PFSK-1 (cell line): ENCODE measurements around the gene FERD3L.

ENCODE experiments used
- POLR2AphosphoS5 ChIP-seq: IDR thresholded peaks from 2 replicates; pipeline ENCODE4 v1.6.1; 2012; ENCODE audit warnings: low read depth, mild to moderate bottlenecking, control low read depth, low read length, moderate library complexity
- SIN3A ChIP-seq: IDR thresholded peaks from 2 replicates; pipeline ENCODE4 v1.6.1; 2012; ENCODE audit warnings: mild to moderate bottlenecking, low read length, moderate library complexity, borderline replicate concordance; ENCODE audit not compliant: insufficient read depth
- TAF1 ChIP-seq: IDR thresholded peaks from 2 replicates; pipeline ENCODE4 v1.6.1; 2012; ENCODE audit warnings: low read length, control low read depth, borderline replicate concordance; ENCODE audit not compliant: insufficient read depth

DNA sequence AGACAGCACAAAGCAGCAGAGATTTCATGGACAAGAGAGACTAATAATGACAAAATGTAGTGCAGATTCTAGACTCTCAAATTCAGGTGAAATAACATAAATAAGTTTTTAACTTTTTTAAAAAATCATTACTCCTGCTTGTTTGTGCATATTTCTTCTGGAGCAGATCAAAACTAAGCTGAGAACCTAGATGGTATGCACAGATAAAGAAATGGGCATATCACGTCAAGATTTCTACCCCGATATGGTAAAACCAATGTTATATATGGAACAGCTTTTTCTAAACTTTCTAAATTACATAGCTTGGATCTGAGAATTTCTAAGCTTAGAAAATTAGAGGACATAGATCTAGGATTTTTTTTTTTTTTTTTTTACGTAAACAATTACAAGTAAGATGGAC, 46.0 kb downstream of the FERD3L start:
- TF ChIP-seq SIN3A (no peak), POLR2AphosphoS5 (no peak), TAF1 (no peak)
